Daoy (cell line): ENCODE results near the gene ATP2A2. TPM values are rescaled to one million over a fixed set of nuclear protein-coding genes. Genes with fewer than 3 reads are reported as not detected.

Source experiments
- DNase-seq: peaks from one replicate; pipeline ENCODE4 v3.0.0-alpha.2; 2015; ENCODE audit warnings: low read depth
- total RNA-seq: library from RNA; depleted of rRNA; stranded (reverse); fragments of >200 nt; shearing (Covaris generic); gene quantifications from 2 replicates; pipeline ENCODE4 v1.2.3, GENCODE V29; 2014

ATP2A2 gene
- total RNA-seq, 1 experiment from 2014 or later: 106 TPM

GRCh38 chr12:110258466-110258865 is 22.6 kb upstream of the ATP2A2 start:
- DNase-seq: no peak

- no peak for DNase-seq
Measured at GRCh38 chr12:110262442-110263388, 18.3 kb upstream of the ATP2A2 start.

GRCh38 chr12:110266381-110266960 is 14.6 kb upstream of the ATP2A2 start:
- DNase-seq: peak; percentile 23

- peak; percentile 78 for DNase-seq
Measured at GRCh38 chr12:110266980-110267620, 13.9 kb upstream of the ATP2A2 start.

GRCh38 chr12:110269622-110270124 is 11.4 kb upstream of the ATP2A2 start:
- peak; percentile 77 for DNase-seq

- DNase-seq: peak; percentile 73
Measured at GRCh38 chr12:110270125-110270962, 10.7 kb upstream of the ATP2A2 start.

- no peak for DNase-seq
Measured at GRCh38 chr12:110271015-110271414, 10.0 kb upstream of the ATP2A2 start.

- no peak for DNase-seq
Measured at GRCh38 chr12:110277530-110278254, 3.4 kb upstream of the ATP2A2 start.

- DNase-seq: no peak
Measured at GRCh38 chr12:110278255-110278536, 2.9 kb upstream of the ATP2A2 start.

- no peak for DNase-seq
Measured at GRCh38 chr12:110279566-110280375, 1.3 kb upstream of the ATP2A2 start.

- no peak for DNase-seq
Measured at GRCh38 chr12:110280392-110280778, 662 bp upstream of the ATP2A2 start.

GRCh38 chr12:110281549-110282299 is 677 bp downstream of the ATP2A2 start:
- DNase-seq: peak; percentile 73

GRCh38 chr12:110282300-110282860 is 1.3 kb downstream of the ATP2A2 start:
- no peak for DNase-seq

GRCh38 chr12:110282956-110283817 is 2.1 kb downstream of the ATP2A2 start:
- no peak for DNase-seq

GRCh38 chr12:110284597-110284996 is 3.5 kb downstream of the ATP2A2 start:
- no peak for DNase-seq

GRCh38 chr12:110286623-110287022 is 5.6 kb downstream of the ATP2A2 start:
- DNase-seq: no peak

GRCh38 chr12:110287986-110288385 is 6.9 kb downstream of the ATP2A2 start:
- no peak for DNase-seq

GRCh38 chr12:110289044-110289710 is 8.1 kb downstream of the ATP2A2 start:
- DNase-seq: no peak
